Kidney epithelial cell (primary cell): ENCODE data around the gene AAMDC. TPM values are rescaled to one million over a fixed set of nuclear protein-coding genes. Genes with fewer than 3 reads are reported as not detected.
"Not testable (repeated sequence)": the region's sequence is repeated elsewhere in the genome, so short reads cannot be mapped to it uniquely, and the experiment has no call there.

Source experiments
- DNase-seq: peaks from one replicate; pipeline ENCODE4 v3.0.0-alpha.2; 2010; ENCODE audit warnings: low read depth
- H3K27me3 ChIP-seq: 2 replicates; pipeline ENCODE4 v1.6.0; 2011; ENCODE audit warnings: low read length; ENCODE audit not compliant: control insufficient read depth, insufficient read depth
- H3K36me3 ChIP-seq: 2 replicates; pipeline ENCODE4 v1.5.1; 2011; ENCODE audit warnings: low read length; ENCODE audit not compliant: control insufficient read depth, insufficient read depth
- H3K4me3 ChIP-seq: 2 replicates; pipeline ENCODE4 v1.5.1; 2011; ENCODE audit warnings: low read depth, mild to moderate bottlenecking, control low read depth, low read length
- total RNA-seq: library from RNA; depleted of rRNA; stranded (reverse); fragments of >200 nt; gene quantifications from 2 replicates; pipeline ENCODE4 v1.2.3, GENCODE V29; 2015
- TF ChIP-seq, protein P1 (sequence below): IDR thresholded peaks from 2 replicates; pipeline ENCODE4 v1.5.1; 2011; ENCODE audit warnings: mild to moderate bottlenecking, moderate library complexity, low read length, control low read depth, inconsistent platforms; ENCODE audit not compliant: insufficient read depth, poor library complexity, severe bottlenecking

Gene AAMDC
- total RNA-seq, 1 donor from 2014 or later: 12.4 TPM

DNA sequence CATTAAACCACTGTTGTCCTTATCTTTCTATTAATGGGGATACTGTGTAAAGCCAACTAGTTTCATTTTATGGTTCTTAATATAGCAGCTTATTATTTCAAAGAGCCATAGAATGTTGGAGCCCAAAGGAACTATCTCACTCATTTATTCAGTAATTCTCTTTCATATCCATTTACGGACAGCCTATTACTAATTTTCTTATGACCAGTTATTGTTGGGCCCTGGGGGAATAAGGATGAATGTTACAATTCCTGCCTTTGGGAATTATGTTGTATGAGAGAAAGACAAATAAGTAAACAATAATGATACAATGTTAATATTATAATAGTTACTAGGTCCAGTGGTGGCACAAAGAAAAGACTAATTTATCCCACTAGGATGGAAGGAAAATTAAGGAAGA is 52.4 kb downstream of the AAMDC start:
- TF ChIP-seq, protein P1, sequence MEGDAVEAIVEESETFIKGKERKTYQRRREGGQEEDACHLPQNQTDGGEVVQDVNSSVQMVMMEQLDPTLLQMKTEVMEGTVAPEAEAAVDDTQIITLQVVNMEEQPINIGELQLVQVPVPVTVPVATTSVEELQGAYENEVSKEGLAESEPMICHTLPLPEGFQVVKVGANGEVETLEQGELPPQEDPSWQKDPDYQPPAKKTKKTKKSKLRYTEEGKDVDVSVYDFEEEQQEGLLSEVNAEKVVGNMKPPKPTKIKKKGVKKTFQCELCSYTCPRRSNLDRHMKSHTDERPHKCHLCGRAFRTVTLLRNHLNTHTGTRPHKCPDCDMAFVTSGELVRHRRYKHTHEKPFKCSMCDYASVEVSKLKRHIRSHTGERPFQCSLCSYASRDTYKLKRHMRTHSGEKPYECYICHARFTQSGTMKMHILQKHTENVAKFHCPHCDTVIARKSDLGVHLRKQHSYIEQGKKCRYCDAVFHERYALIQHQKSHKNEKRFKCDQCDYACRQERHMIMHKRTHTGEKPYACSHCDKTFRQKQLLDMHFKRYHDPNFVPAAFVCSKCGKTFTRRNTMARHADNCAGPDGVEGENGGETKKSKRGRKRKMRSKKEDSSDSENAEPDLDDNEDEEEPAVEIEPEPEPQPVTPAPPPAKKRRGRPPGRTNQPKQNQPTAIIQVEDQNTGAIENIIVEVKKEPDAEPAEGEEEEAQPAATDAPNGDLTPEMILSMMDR: no peak
- no peaks in the 10 kb centered on the region for H3K27me3 ChIP-seq
- no peak for DNase-seq

DNA sequence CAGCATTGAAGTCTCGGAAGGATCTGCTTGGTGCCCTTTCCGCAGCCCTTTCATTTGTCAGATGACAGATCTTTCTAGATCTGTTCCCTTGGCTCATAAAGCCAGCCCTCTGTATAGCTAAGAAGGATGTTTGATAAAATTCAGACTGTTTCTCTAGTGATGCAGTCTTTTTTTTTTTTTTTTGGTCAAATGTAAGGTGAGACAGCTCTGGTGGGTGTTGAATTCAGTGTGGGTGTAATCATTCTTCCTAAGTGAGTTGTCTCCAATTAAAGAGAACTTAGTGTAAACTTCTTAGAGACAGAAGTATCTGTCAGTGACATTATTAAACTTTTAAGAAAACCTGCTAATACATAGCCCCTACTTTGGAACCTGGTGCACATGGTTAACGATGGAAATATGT is 53.3 kb downstream of the AAMDC start:
- H3K27me3 ChIP-seq: no peaks in the 10 kb centered on the region
- no peak for DNase-seq
- TF ChIP-seq, protein P1: no peak
- H3K4me3 ChIP-seq: no peak overlapping the region
- H3K36me3 ChIP-seq: peaks cover 2% of the 10 kb centered on the region

More for the DNA sequence above, 52.4 kb downstream of the AAMDC start:
- H3K4me3 ChIP-seq: no peak overlapping the region
- H3K36me3 ChIP-seq: peaks cover 1% of the 10 kb centered on the region

DNA sequence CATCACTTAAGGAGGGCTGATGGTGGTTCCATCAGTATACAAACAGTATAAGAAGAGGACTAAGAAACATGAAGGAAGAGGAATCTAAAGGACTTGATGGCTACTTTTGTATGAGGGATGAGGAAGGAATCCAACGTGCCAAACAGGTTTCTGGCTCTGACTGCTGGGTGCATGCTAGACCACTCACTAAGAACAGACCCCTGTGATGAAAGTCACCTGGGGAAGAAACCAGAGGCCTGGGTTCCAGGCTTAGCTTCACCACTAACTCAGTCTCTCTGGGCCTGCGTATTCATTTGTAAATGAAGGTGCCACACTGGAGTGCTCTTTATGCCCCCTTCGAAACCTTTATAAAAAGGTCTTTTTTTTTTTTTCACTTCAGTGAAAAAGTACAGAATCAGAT is 55.1 kb downstream of the AAMDC start:
- TF ChIP-seq, protein P1: no peak
- no peak overlapping the region for H3K4me3 ChIP-seq
- DNase-seq: no peak
- H3K36me3 ChIP-seq: peaks cover 1% of the 10 kb centered on the region
- no peaks in the 10 kb centered on the region for H3K27me3 ChIP-seq

DNA sequence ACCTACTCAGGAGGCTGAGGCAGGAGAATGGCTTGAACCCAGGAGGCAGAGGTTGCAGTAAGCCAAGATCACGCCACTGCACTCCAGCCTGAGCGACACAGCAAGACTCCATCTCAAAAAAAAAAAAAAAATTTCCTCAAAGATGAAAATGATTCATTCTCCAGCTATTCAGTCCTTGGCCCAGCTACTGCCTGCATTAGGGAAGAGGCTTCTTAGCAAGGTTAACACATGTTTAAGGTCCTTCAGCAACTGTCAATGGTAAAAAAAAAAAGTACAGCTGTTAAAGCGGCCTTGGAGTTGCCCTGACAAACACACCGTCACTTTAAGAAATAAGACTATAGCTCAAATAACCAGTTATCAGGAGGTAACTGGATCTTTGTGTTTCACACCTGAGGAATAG is 57.3 kb downstream of the AAMDC start:
- not testable (repeated sequence) for H3K4me3 ChIP-seq, H3K36me3 ChIP-seq, H3K27me3 ChIP-seq
- DNase-seq: peak; percentile 18

DNA sequence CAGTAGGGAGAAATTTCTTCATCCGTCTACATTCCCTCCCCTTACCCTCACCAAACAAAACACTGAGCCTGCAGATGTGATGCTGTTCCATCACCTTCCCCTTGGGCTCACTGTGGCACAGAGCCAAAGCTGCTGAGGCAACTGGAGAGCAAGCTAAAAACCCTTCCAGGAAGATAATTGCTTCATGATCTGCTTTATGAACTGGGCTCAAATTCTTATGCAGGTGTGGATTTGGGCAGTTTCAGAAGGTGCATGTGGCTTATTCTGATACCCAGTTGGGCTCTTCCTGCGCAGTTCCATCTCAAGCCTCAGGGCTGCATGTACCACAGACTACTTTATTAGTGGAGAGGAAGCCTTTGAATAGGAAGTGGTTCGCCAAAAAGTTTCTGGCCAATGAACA is 58.3 kb downstream of the AAMDC start:
- peaks cover 1% of the 10 kb centered on the region for H3K36me3 ChIP-seq
- TF ChIP-seq, protein P1: no peak
- no peak overlapping the region for H3K4me3 ChIP-seq
- no peaks in the 10 kb centered on the region for H3K27me3 ChIP-seq
- no peak for DNase-seq

DNA sequence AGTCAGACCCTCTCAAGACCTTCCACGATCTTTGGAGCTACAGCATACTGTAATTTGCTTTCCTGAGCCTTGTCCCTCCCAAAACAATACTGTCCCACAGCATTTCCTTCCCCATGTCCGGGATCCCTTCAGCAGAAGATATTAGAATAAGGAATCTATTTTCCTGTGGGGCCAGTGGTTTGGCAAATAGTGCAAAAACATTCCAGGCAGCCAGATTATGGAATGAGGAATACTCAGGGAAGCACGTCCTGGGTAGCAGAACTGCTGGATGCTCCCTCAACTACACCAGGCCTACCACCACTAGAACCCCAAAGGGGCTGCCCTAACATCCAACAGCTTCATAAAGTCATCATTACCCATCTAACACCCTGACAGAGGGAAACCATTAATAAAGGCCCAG is 61.5 kb downstream of the AAMDC start:
- H3K27me3 ChIP-seq: no peaks in the 10 kb centered on the region
- DNase-seq: no peak
- TF ChIP-seq, protein P1: no peak
- no peak overlapping the region for H3K4me3 ChIP-seq
- peaks cover 1% of the 10 kb centered on the region for H3K36me3 ChIP-seq
